HepG2 (cell line): Measurements from ENCODE around the gene PPP2R5D. TPM values are rescaled to one million over a fixed set of nuclear protein-coding genes. Genes with fewer than 3 reads are reported as not detected.

ENCODE experiments used
- AFF4 ChIP-seq: sonication (generic); formaldehyde crosslinking; IDR thresholded peaks from 2 replicates; pipeline ENCODE4 v1.4.0; 2020; ENCODE audit warnings: missing genetic modification reagents
- HDAC6 ChIP-seq: fragments of 200-600 bp; sonication (generic); IDR thresholded peaks from 2 replicates; pipeline ENCODE4 v1.7.0; 2017; ENCODE audit warnings: mild to moderate bottlenecking, antibody characterized with exemption, low read length, low read depth
- HMGA1 ChIP-seq: sonication (generic); formaldehyde crosslinking; conservative IDR thresholded peaks from 2 replicates; pipeline ENCODE4 v1.4.0; 2020; ENCODE audit warnings: missing genetic modification reagents
- ISX ChIP-seq: sonication (generic); formaldehyde crosslinking; conservative IDR thresholded peaks from 2 replicates; pipeline ENCODE4 v1.5.0; 2020; ENCODE audit warnings: missing genetic modification reagents
- MXI1 ChIP-seq: IDR thresholded peaks from 3 replicates; pipeline ENCODE4 v1.6.1; 2012; ENCODE audit warnings: low read depth, low read length, inconsistent platforms, borderline replicate concordance
- POLR2G ChIP-seq: fragments of 200-400 bp; formaldehyde crosslinking; IDR thresholded peaks from 2 replicates; pipeline ENCODE4 v1.6.1; 2018; ENCODE audit warnings: mild to moderate bottlenecking, low read depth, low read length, moderate library complexity
- THAP9 ChIP-seq: sonication (generic); formaldehyde crosslinking; IDR thresholded peaks from 2 replicates; pipeline ENCODE4; 2020; ENCODE audit warnings: missing genetic modification reagents, mild to moderate bottlenecking, borderline replicate concordance
- ZBTB44 ChIP-seq: sonication (generic); formaldehyde crosslinking; IDR thresholded peaks from 2 replicates; pipeline ENCODE4 v1.4.0; 2020; ENCODE audit warnings: missing genetic modification reagents
- ZSCAN21 ChIP-seq: sonication (generic); formaldehyde crosslinking; IDR thresholded peaks from 2 replicates; pipeline ENCODE4 v1.8.0; 2022; ENCODE audit warnings: mild to moderate bottlenecking, missing genetic modification reagents, moderate library complexity, borderline replicate concordance
- polyA plus RNA-seq, 8 experiments: library from polyadenylated mRNA; depleted of rRNA in 3 of 8; stranded (reverse) in 7 of 8; unstranded in 1 of 8; fragments of >200 nt; fragmentation: Illumina TruSeq in 4 of 8; extraction: Trizol in 4 of 8; gene quantifications; 2 replicates each; pipeline versions ENCODE4 v1.2.1 to v1.2.3, GENCODE V29; 2011 to 2016; ENCODE audit warnings: low read depth in 4 of 8, missing spikeins in 1 of 8, mixed read lengths in 1 of 8; ENCODE audit not compliant: insufficient read depth in 1 of 8
- total RNA-seq, 5 experiments: library from RNA; depleted of rRNA; stranded (reverse); fragments of >200 nt; fragmentation: Illumina TruSeq; extraction: Trizol; gene quantifications; 2 replicates each; pipeline ENCODE4 v1.2.3, GENCODE V29; 2016; ENCODE audit warnings: low read depth in 1 of 5

Gene PPP2R5D
- total and polyA plus RNA-seq, 2 of the 13 experiments (the other 11 are each of a cell fraction or from before 2014, with no cell fraction given): 53.7 to 60.4 TPM

GRCh38 chr6:42966571-42966970 lies 17.8 kb upstream of the PPP2R5D start (continued):
- TF ChIP-seq AFF4 (CRISPR knock-in tag) (no peak), ISX (no peak), POLR2G (no peak), HDAC6 (no peak), HMGA1 (CRISPR knock-in tag) (no peak), ZBTB44 (CRISPR knock-in tag) (no peak), ZSCAN21 (CRISPR knock-in tag) (no peak), MXI1 (no peak), THAP9 (no peak)
- TF ChIP-seq, all 625 proteins: peak for 0
